Astrocyte of the spinal cord (primary cell): ENCODE results near the gene RAB15.
A peak's percentile ranks its signal among the peaks of the same experiment; 100 is the strongest.
"Not testable (repeated sequence)": the region's sequence is repeated elsewhere in the genome, so short reads cannot be mapped to it uniquely, and the experiment has no call there.

Experiments used
- DNase-seq: peaks from one replicate; pipeline ENCODE4 v3.0.0; 2011; ENCODE audit warnings: low read depth, low spot score
- H3K4me3 ChIP-seq: 2 replicates; pipeline ENCODE4 v1.5.1; 2011; ENCODE audit warnings: low read depth, mild to moderate bottlenecking, low read length, moderate library complexity
- in situ Hi-C: cut with HindIII; loops from 2 replicates; pipeline ENCODE4 v1.10.0; 2017; ENCODE audit warnings: low sequenced_read_pairs
- TF ChIP-seq, protein P1 (sequence below): IDR thresholded peaks from 2 replicates; pipeline ENCODE4 v1.5.1; 2012; ENCODE audit warnings: low read depth, mild to moderate bottlenecking, low read length, inconsistent platforms

RAB15 gene

DNA sequence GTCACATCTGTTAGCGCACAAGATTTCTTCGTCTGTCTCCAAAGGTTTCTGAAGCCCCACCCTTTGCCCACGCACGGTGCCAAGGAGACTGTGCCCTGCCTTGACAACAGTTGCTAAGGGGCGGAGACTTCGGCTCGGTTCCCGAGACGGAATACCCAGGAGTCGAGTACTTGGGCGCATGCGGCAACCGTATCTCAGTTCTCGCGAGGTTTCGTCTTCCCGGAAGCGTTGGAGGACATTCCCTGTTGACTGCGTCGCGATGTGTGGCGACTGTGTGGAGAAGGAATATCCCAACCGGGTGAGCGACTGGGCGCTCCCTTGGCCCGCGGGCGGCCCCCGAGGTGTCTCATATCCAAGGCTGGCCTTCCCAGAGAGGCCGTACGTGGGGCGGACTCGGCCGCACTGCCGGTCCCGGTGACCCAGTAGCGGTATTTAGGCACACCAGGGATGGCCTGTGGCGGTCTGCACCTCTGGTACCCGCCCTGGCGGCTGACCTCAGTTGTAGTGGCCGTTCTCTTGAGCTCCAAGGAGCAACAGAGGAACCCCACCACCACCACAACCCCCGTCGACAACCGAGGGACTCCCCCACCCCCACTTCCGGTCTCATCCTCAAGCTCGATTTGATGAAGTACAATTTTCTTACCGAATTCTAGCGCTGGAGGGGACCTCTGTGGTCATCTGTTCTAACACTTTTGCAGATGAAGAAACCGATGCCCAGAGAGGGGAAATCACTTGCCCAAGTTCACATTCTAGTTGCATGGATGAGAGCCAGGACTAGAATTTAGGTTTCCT is 57.7 kb downstream of the RAB15 start, which contains the start of gene CHURC1:
Gene CHURC1, plus strand, starts transcription at position 219 of the 792 bp plus-strand sequence. Its CDS starts 41 bp downstream, at position 260.
- H3K4me3 ChIP-seq, result peak within 1 kb of the TSS; percentile 82
- peak; percentile 97 for DNase-seq
- in situ Hi-C loops, result no loop called here

DNA sequence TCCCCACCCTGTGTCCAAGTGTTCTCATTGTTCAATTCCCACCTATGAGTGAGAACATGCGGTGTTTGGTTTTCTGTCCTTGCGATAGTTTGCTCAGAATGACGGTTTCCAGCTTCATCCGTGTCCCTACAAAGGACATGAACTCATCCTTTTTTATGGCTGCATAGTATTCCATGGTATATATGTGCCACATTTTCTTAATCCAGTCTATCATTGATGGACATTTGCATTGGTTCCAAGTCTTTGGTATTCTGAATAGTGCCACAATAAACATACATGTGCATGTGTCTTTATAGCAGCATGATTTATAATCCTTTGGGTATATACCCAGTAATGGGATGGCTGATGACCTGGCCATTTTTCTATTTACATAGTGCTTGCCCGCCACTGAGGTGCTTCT is 58.7 kb downstream of the RAB15 start:
- in situ Hi-C loops, H3K4me3 ChIP-seq, DNase-seq: not testable (repeated sequence)

More for the DNA sequence above, 57.7 kb downstream of the RAB15 start, which contains the start of gene CHURC1:
- TF ChIP-seq, protein P1, sequence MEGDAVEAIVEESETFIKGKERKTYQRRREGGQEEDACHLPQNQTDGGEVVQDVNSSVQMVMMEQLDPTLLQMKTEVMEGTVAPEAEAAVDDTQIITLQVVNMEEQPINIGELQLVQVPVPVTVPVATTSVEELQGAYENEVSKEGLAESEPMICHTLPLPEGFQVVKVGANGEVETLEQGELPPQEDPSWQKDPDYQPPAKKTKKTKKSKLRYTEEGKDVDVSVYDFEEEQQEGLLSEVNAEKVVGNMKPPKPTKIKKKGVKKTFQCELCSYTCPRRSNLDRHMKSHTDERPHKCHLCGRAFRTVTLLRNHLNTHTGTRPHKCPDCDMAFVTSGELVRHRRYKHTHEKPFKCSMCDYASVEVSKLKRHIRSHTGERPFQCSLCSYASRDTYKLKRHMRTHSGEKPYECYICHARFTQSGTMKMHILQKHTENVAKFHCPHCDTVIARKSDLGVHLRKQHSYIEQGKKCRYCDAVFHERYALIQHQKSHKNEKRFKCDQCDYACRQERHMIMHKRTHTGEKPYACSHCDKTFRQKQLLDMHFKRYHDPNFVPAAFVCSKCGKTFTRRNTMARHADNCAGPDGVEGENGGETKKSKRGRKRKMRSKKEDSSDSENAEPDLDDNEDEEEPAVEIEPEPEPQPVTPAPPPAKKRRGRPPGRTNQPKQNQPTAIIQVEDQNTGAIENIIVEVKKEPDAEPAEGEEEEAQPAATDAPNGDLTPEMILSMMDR, result no peak

DNA sequence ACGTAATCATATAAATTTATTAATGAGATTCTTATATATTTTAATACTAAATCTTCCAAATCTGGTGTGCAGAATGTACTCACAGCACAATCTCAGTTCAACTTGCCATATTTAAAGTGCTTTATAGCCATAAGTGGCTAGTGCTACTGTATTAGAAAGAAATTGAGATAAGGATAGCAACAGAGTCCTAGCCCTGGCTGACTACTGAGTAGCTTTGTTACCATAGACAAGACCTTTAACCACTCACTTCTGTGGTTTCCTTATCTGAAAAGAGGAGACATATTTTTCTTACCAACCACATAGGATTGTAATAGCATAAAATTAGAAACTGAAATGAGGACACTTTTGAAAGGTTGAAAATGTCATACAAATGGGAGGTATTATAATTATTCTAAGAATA is 59.9 kb downstream of the RAB15 start:
- no peak overlapping the region for H3K4me3 ChIP-seq
- TF ChIP-seq, protein P1, result no peak
- DNase-seq, result no peak
- in situ Hi-C loops, result no loop called here

DNA sequence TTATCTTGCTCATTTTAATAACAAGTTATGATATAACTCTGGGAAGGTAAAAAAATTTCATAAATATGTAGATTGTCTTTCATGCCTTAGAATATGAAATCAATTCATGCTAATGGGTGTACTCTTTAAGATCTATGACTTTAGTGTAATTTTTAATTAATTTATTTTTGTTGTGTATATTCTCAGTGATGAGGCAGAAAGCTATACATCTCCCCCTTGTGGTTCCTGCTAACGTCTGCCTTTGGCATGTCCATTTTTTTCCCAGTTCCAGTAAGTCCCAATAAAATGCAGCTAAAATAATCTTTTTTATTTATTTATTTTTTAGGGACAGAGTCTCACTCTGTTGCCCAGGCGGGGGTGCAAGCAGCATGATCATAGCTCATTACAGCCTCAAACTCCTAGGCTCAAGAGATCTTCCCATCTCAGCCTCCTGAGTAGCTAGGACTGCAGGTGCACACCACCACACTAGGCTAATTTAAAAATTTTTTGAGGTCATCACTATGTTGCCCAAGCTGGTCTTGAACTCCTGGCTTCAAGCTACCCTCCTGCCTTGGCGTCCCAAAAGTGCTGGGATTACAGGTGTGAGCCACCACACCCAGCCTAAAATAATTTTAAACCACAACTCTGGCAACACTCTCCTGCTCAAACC is 61.2 kb downstream of the RAB15 start:
- TF ChIP-seq, protein P1, result peak; percentile 79
- H3K4me3 ChIP-seq, result no peak overlapping the region
- DNase-seq, result peak; percentile 43
- in situ Hi-C loops, result no loop called here

DNA sequence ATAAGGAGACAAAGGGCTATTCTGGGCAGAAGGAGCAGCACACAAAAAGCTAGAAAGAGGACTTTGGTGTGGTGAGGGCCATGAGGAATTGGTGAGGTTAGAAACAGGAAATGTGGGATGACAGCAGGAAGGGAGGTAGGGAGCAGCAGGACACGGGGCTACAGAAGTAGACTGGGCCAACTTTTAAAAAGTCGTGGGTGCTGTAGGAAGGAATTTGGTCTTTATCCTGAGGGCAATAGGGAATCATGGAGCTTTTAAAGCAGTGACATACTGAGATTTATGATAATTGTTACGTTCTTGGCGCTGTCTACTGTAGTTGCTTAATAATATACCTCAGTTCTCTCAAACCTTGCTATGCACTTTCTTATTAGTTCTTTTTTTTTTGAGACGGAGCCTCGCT is 66.1 kb downstream of the RAB15 start:
- no peak overlapping the region for H3K4me3 ChIP-seq
- in situ Hi-C loops, result no loop called here
- TF ChIP-seq, protein P1, result no peak
- DNase-seq, result no peak

DNA sequence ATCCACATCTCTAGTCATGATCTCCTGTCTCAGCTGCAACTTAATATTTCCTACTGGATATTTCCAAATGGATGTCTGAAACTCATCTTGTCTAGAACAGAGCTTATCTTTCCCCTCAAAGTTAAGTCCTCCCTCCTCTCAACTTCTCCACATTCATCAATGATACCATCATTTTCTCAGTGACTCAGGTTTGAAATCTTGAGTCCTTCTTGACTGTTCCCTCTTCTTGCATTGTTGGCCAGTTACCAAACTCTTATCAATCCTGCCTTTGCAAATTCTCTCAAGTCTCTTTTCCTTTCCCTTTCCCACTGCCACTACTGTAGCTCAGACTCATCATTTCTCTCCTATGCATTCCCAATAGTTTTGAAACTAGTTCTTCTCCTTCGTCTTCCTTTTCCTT is 72.2 kb downstream of the RAB15 start:
- H3K4me3 ChIP-seq, result no peak overlapping the region
- in situ Hi-C loops, result loop anchor here (25.0 kb wide), 1 partner anchor 113 kb away; no protein-coding TSS in a partner anchor
- TF ChIP-seq, protein P1, result no peak
- no peak for DNase-seq
